ENCODE measurements around the gene ARIH2.

The ARIH2 gene

DNA sequence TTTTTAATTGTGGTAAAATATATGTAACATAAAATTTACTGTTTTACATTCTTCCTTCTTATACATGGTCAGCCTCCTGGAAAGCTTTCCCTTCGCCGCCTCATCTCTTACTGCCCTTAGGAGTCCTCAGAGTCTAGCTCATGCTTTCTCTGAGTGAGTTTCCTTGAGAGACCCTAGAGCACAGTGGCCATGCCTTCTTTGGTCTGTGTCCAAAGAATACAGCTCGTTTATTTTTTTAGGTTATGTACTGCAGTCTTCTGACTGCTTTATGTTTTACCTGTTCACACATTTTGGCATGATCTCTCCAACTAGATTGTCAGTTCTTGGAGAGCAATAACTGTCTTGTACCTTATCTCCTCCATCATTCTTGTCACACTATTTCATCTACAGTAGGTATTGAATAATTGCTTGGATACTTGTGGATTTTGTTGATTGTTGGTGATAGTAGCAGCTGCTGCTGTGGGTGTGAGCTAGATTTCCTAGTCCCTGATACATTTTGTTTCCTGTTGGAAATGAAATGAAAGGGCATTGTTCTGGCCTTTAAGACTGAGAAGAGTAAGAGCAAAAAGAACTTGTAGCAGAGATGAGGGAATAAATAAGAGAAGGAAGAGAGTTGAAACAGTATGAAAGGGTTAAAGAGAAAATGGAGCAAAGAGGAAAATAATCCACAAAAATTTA lies 10.9 kb downstream of the ARIH2 start:
- DNase-seq: no peak

DNA sequence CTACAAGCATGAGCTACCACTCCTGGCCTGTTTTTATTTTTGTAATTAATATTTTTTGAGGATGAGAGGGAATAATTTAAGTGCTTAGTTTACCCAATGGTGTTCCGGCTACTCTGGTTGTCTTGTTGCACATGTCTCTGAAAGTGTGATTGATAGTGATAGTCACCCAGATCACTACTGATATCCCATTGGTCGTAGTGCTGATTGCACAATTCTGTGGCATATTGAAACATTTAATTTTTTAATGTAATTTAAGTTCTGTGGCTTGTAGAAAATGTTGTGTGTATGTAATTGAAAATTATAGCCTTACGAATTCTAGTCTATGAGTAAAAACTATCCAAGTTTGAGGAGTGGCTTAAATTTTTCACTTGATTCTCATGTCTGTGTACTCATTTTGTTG lies 11.9 kb downstream of the ARIH2 start:
- DNase-seq: no peak

- DNase-seq: no peak
Measured at GRCh38 chr3:48931944-48932580, 13.4 kb downstream of the ARIH2 start.

DNA sequence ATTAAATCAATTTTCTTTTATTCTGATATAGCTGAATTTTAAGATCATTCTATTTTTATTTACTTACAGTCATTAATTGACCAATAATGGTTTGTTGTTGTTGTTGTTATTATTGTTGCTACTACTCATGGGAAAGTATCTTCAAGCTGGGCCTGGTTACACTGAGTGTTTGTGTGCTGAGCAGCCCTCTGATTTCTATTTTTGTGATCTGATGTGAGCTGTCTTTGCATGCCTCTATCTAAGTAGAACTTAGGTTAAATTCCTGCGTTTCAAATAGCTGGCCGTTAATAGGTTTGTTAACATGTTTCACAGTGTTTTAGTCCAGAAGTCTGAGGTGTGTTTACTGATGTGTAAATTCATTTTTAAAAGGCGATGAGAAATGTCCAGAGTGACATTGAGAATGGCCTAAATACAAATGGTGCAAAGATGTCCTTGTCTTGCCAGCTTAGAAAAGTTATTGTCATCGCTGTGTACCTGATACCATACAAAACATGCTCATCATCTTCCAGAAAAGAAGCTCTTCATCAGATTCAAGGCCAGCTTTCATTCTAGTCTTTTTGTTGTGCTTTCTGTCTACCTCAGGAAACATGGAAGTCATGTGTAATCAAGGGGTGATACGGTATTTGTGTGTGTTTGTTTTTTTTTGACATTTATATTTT lies 15.8 kb downstream of the ARIH2 start:
- DNase-seq: no peak

DNA sequence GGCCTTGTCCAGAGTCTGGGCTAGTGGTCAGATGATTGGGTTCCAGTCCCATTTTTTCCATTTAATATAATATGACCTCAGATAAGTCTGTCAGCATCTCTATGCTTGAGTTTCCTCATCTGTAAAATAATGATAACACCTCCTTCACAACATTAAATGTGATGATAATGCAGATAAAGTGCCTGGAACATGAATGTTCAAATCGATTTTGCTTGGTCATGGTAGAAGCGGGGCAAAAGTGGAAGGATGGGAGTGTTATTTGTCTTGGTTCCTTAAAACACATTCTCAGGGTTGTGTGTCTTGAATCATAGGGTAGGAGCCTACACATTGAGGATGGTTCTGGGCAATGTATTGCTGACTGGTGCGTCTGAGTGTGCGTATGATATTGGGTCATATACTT lies 16.9 kb downstream of the ARIH2 start:
- DNase-seq: no peak

GRCh38 chr3:48938156-48938555 lies 19.5 kb downstream of the ARIH2 start:
- no peak for DNase-seq

DNA sequence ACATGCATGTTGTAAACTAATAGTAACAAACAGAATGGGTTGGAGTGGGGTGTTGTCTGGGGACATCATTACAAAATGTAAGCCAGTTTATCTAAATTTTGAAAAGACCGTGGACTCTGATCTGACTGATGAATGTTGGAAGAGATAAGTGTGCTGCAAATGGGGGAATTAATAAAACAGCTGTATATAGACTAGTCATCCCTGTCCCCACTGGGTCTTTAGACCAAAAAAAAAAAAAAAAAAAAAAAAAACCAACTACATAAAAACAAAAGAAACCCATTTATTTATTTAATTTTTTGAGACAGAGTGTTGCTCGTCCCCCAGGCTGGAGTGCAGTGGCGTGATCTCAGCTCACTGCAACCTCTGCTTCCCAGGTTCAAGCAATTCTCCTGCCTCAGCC lies 20.0 kb downstream of the ARIH2 start:
- no peak for DNase-seq

GRCh38 chr3:48945432-48945831 lies 26.8 kb downstream of the ARIH2 start:
- no peak for DNase-seq

GRCh38 chr3:48945891-48946549 lies 27.4 kb downstream of the ARIH2 start:
- no peak for DNase-seq

GRCh38 chr3:48949376-48949717 lies 30.7 kb downstream of the ARIH2 start:
- no peak for DNase-seq

DNA sequence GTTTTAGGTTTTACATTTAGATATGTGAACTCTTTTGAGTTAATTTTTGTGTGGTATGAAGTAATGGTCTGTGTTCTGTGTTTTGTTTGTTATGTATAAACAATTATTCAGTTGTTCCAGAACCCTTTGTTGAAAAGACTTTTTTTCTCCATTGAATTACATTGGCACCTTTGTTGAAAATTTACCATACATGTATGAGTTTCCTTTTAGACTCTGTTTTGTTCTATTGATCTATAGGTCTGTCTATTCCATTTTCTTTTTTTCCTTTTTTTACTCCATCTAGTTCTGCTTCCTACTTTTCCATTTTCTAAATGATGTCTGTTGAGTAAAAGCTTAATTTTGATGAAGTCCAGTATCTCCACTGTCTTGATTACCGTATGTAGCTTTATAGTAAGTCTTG lies 31.4 kb downstream of the ARIH2 start:
- no peak for DNase-seq

DNA sequence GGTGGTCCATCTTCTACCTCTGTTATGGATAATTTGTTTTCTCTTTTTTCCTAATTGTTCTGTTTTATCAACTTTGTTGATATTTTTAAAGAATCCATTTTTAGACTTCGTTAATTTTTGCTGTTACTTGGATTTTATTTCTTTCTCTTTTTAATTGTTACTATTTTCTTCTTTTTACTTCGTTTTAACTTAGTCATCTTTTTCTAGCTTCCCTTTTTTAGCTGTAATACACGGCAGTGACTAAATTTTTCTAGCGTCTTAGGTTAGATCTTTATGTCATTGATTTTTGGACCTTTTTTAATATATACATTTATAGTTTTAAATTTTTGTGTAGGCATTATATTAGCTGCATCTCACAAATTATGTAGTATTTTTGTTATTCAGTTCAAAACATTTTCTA lies 33.1 kb downstream of the ARIH2 start:
- no peak for DNase-seq

DNA sequence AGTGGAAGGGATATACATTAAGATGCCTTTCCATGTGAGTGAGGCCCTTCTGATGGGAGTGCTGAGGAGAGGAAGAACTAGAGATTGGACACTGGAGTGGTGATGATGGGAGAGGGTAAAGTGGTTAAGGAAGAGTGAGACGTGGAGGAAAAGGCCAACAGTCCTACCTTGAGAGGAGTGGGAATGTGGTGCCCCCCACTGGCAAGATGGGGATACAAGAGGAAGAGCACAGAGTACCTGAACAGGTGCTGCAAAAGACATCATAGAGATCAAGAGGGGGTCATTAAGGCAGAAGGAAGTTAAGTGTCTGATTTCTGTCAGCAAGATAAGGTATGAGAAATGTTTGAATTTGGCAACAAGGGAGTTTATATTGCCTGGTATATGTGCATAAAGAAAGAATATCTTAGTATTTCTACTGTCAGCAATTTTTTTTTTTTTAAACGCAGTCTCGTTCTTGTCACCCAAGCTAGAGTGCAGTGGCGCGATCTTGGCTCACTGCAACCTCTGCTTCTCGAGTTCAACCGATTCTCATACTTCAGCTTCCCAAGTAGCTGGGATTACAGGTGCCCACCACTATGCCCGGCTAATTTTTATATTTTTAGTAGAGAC lies 34.0 kb downstream of the ARIH2 start:
- no peak for DNase-seq

GRCh38 chr3:48957006-48957705 lies 38.5 kb downstream of the ARIH2 start:
- DNase-seq: no peak

GRCh38 chr3:48960841-48961413 lies 42.3 kb downstream of the ARIH2 start:
- DNase-seq: no peak

DNA sequence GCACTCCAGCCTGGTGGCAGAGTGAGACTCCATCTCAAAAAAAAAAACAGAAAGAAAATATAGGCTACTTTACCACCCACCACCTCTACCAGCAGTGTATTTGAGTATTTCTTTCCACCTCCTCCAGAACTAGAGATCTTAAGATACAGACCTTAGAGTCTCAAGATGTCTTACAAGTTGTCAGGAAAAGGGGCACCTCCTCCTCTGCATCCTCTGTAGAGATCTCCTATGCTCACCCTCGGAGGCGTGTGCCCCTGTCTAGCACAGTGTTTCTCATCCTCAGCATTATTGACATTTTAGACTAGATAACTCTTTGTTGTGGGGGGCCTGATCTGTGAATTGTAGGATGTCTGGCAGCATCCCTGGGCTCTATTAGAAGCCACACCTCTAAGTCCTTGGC lies 43.7 kb downstream of the ARIH2 start:
- DNase-seq: no peak

DNA sequence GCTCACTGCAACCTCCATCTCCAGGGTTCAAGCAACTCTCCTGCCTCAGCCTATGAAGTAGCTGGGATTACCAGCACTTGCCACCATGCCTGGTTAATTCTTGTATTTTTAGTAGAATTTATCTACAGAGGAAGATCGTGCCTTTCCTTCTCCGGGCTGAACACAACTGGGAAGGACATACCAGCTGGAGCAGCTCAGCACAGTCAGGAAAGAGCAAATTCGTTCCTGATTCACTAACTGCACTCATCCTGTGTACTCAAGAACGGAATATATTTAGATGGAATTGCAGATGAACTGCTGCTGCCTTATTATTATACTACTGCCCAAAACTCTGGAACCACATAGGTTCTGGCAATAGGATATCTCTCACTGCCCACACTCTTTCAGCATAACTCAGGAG lies 44.3 kb downstream of the ARIH2 start:
- no peak for DNase-seq

DNA sequence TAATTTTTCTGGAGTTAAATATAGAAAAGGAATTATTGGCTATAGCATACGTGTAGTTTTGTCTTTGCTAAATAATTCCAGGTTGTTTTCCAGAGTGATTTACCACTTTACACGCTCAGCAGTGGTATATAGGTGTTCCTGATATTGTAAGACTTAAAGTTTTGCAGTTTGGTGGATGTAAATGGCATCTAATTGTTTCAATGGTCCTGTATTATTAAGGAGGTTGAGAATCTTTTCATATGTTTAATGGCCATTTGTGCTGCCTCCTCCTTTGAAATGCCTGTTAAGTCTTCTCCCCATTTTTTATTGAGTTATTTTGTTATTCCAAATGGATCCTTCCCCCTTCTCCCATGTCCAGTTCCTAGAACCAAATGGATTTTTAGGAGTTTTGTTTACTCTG lies 44.9 kb downstream of the ARIH2 start:
- no peak for DNase-seq

GRCh38 chr3:48966367-48966766 lies 47.7 kb downstream of the ARIH2 start:
- DNase-seq: no peak

GRCh38 chr3:48966876-48967361 lies 48.3 kb downstream of the ARIH2 start:
- DNase-seq: no peak

GRCh38 chr3:48970586-48970985 lies 51.9 kb downstream of the ARIH2 start:
- no peak for DNase-seq

DNA sequence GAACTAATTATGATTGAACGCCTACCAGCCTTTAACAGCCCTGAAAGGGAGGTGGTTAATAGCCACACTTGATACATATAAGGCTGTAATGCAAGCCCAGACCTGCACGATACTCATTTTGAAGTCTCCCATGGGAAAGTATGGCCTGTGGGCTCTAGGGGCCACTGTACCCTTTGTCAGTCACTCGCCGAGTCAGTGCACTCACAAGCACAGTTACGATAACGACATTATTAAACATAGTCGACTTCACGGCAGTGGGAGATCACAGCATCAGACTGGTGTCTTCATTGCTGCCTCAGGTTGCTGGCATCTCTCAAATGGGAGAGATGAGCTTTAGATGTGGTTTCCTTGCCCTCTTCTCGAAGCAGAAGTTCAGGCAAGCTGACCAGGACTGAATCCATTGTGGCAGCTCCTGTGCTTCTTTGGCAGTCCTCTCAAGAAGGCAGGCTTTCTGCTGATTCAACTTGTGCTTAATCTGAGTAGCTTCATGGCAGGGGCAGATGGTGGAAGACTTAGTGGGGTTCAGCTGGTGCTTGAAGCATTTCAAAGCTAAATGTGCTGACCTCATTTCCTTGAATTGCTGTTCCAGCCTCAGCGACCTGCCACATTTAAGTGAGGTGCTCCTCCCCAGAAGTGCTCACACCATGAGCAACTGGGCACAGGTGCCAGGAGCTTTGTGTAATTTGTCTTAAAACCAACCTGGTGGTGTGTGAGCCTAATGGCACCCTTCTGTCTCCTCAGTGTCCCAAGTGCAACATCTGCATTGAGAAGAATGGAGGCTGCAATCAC lies 55.6 kb downstream of the ARIH2 start:
- no peak for DNase-seq
